ENCODE results near the gene BABAM2.
"Not testable (repeated sequence)": the region's sequence is repeated elsewhere in the genome, so short reads cannot be mapped to it uniquely, and the experiment has no call there.

BABAM2 gene

DNA sequence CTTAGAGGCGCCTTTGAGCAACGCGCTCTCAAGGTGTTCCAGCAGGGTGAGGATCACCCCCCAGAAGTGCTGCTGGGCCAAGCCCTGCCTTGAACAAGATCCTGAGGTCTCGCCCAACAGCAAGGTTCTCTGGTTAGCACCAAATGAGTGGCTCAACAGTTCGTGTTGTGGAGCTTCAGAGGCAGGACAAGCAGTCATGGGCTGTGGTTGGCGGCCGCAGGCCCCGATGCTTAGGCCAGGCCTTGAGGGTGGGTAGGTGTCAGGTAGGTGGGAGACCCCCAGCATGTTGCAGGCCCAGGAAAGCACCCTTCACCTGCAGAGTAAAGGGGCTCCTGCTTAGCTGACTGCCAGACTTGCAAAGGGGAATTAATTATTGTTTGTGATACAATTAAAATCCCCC, 431.9 kb downstream of the BABAM2 start:
- no peak for DNase-seq

DNA sequence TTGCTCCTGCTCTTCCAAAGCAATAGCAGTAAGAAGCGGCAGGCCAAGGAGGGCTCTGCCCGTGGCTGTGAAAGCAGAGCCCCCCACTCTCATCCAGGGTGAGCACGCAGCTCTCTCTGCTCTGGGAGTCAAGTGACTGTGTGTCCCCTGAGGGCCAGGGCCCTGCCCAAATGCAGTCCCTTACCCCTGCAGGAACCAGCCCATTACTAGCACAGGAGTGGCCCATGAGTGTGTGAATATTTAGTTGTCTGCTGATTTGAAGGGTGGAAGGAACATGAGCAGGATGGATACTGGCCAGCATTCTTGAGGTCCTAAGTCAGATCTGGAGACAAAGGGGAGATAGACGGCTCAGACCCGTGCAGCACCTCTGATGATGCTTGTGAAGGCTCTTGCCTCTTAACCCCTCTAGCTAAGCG, 432.5 kb downstream of the BABAM2 start:
- no peak for DNase-seq

DNA sequence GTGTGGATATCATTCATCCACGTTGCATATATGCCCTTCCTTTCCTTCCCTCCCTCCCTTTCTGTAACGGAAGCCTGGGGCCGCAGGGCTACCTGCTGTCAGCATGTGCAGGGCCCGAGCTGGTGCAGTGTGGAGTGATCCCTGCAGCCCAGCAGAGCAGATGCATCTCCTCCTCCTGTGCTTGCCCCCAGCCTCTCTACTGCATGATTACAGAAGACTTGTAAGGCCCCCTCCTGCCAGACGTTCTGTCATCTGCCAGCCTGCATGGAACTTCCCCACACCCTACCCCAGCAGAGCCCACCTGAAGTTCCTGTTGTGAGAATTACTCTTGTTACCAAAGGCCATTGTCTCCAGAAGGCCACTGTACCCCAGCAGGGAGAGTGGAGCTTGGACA, 434.6 kb downstream of the BABAM2 start:
- no peak for DNase-seq

DNA sequence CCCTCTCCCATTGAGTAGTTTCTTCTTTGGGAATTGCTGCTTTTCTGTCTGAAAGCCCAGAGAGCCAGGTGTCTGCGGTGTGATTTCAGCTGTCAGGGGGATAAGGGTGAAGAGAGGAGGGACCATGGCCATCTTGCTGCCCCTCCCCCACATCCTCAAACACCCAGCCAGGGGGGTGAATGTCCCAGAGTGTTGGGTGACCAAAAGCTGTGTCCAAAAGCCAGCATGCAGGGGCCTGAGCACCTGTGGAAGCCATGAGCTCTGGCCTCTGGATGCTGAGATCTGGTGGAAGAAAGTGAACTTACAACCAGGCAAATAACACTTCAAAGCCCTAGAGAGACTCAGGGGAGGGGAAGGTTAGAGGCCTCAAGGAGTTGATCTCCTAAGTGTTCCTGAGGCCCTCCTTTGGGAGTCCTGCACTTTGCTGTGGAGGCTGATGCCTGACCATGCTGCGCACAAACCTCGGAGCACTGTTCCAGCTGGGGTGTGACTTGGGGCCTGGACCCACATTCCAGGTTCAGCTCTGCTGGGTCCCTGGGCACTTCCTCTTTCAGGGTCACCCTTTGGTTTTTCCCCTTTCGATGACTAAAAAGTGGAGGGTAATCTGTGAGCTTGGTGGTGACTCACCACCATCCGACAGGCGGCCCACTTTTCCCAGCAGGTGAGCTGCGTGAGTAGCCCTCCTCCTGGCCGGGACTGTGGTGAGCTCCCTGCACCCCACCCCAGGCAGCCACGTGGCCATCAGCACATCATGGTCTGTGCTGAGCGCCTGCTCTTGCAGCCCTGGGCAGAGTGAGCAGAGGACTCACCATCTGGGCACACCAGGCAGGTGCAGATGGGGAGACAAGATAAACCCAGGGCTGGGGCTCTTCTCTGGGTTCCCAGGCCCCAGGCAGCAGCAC, 435.3 kb downstream of the BABAM2 start:
- DNase-seq: no peak

DNA sequence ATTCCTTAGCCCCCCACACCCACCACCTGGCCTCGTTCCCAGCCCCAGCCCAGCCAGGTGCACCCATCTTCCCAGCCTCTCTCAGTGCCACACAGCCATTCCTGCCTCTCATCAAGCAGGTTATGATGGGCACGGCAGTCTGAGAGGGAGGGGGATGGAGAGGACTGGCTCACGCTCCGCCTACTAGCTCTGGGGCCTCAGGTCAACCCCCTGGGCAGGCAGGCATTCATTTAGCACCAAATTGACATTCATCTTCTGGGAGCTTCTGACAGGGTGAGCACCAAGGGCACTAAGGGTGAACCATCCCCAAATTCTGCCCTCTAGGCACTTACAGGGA, 435.9 kb downstream of the BABAM2 start:
- DNase-seq: no peak

DNA sequence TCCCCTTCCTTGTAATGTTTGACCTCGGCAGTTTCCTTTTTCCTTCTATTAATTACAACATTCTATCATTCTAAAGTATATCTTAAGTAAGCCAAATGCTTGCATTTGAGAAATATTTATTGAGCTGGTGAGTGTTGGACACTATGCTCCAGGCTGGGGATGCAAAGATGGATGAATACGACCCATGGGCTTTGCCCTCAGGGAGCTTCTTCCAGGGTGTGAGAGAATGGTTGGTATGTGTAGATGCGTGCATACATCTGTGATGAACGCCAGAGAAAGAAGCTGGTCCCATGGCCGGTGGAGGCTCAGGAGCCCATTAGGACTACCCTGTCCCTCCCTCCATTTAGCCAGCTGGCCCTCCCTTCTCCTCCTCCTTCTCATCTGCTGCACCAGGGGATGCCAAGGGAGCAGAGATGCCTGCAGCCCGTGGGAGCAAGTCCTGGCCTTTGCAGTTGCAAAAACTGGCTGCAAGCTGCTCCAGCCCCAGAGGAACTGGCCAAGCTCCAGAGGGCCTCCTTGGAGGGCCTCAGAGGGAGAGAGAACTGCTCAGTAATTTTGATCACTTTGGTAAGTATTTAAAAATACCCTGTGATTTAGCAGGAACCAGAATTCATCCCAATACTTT, 436.5 kb downstream of the BABAM2 start:
- no peak for DNase-seq

DNA sequence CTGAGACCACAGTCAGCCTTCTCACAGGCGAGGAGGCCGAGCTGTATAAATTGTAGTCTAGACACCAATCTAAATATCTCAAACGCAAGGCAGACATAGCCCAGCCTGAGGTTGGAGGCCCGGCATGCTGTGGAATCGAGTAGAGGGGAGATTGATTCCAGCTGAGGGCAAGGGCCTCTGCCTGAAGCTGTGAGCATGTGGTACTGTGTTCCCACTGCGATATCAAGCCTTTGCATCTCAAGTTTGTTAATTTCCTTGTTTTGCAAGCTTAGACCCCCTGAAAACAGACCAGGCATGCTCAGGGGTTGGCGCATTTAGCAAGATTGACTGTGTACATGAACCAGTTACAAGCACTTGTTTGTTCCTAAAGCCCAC, 437.0 kb downstream of the BABAM2 start:
- no peak for DNase-seq

DNA sequence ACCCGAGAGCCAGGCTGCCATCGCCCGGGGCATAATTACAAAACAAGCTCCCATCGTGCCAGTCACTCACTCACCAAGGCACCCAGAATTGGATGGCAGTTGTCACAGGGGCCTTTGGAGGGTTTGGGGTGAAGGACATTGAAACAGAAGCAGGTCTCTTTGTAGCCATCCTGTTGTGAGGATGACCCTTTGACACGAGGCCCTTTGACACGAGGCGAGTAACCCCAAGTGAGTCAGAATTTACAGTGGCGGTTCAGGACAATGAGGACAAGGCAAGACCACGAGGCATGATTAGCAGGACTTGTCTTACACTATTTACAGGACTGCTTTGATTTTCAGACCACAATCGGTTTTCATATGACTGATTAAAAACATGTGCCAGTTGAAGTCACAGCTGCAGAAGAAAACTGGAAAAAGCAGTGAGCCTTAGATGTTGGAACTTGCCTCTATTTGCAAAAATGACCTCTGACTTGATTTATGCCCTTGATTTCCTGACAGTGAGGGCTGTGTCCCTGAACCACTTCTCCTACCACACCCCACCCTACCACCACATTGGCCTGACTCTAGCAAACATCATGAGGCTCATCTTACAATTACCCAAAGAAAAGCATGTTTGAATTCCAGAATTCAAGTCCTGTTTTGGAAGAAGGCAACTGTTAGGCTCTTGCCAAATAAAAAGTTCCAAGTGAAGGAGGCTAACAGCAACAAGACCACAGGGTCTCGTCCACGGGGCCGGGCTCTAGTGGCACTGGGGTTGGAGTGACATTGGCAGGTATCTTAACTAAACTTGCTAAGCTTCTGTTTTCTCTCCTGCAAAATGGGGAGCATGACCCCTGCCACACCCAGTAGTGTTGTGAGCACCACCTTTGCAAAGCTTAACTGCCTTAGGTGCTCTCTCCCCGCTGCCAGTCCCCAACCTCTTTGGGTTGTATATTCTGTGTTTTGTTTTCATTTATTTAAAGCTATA, 437.7 kb downstream of the BABAM2 start:
- DNase-seq: no peak

DNA sequence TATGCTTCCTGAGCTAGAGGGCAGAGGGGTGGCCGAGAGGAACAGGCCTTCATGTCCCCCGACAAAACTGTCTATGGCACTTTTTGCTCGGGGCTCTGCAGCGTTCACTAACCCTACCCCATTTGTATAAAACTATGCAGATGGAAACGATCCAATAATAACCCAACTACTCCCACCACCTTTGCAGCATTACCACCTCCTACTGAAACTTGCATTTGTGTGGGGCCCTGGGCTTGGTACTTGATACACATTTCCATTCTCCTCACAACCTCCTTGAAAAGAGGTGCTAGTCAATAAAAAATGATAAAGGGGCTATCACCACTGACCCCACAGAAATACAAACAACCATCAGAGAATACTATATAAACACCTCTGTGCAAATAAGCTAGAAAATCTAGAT, 438.7 kb downstream of the BABAM2 start:
- no peak for DNase-seq

DNA sequence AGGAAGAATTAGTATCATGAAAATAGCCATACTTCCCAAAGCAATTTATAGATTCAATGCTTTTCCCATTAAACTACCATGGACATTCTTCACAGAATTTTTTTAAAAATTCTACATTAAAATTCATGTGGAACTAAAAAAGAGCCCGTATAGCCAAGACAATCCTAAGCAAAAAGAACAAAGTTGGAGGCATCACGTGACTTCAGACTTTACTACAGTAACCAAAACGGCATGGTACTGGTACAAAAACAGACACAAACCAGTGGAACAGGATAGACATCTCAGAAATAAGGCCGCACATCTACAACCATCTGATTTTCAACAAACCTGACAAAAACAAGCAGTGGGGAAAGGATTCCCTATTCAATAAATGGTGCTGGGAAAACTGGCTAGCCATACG, 440.2 kb downstream of the BABAM2 start:
- DNase-seq: not testable (repeated sequence)

DNA sequence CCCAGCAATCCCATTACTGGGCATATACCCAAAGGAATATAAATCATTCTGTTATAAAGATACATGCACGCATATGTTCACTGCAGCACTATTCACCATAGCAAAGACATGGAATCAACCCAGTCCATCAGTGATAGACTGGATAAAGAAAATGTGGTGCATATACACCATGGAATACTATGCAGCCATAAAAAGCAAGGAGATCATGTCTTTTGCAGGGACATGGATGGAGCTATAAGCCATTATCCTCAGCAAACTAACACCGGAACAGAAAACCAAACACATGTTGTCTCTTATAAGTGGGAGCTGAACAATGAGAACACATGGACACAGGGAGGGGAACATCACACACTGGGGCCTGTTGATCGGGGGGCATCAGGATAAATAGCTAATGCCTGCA, 441.3 kb downstream of the BABAM2 start:
- DNase-seq: not testable (repeated sequence)

DNA sequence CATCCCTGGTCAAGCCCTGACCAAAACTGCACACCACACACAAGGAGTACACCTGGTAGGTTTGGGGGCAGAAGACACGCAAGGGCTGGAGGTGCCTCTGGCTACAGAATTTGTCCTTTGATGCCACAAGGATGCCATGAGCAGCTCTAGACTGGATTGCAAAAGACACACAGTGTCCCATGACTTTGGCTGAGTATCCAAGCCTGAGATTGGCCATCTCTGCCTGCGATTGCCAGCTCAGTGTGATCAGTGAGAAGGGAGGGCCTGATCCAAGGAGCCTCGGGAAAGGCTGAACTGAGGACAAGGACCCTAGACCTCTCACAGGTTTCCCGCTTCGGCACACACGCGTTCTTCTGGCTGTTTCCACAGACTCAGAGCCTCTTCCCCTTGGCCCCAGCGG, 442.2 kb downstream of the BABAM2 start:
- DNase-seq: no peak

DNA sequence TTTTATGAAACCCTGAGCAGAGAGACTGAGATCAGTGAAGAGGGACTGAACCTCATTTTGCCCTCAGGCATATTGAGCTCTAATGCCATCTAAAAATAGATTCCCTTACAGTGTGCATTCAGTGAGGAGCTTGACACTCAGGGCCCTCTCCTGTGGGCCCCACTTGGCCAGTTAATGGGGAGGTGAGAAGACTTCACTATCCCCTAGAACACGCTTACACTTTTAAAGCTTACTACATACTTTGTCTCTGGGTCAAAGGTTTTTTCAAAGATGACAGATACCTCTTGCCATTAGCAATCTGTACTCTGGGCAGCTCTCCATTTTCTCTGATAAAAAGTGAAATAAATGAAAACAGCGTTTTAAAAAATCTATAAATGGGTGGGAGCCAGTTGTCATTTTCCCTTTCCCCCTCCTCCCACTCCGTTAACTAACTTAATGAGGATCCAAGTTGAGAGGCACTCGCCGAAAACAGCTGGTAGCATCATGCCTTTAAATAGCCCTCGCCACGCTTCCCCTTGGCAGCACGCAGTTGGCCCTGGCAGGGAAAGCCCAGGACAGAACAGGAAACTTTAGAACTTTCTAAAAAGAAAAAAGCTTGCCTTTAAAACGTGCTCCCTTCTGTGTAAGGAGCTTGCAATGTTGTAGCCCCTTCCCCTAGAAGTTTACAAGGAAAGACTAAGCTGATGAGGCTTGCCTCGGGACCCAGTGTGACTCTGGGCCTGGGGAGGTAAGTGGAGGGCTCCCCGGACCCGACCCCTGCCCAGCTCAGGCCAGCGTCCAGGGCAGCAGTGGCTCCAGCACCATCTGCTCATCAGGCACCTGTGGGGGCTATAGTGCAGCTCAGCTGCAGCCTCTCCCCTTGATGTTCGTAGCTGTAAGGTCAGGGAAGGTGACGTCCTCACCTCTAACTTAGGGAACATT, 443.3 kb downstream of the BABAM2 start:
- no peak for DNase-seq

DNA sequence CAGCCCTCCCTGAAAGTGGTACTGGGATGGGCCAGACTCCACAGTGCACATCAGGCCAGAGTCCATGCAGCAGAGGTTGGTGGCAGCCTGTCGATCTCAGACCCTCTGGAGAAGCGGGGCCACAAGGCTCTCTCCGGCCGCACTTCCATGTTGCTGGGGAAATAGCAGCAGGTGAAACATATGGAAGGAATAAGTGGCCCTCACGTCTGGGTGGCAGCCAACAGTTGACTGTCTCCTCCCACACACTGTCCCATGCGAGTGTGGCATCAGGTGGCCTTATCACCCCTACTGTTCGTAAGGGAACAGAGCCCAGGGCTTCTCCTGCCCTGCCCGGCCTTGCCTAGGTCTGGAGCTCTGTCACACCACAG, 444.0 kb downstream of the BABAM2 start:
- DNase-seq: no peak

DNA sequence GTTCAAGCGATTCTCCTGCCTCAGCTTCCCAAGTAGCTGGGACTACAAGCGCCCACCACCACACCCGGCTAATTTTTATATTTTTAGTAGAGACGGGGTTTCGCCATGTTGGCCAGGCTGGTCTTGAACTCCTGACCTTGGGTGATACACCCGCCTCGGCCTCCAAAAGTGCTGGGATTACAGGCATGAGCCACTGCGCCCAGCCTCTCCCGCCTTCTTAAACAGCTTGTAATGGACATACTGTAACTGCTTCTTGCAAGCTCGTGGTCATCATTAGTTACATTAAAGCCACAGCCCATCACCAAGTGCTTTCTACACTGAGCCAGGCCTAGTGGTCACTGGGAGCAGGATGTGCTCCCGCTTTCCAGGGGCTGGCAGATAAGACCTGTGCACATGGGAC, 444.7 kb downstream of the BABAM2 start:
- not testable (repeated sequence) for DNase-seq

DNA sequence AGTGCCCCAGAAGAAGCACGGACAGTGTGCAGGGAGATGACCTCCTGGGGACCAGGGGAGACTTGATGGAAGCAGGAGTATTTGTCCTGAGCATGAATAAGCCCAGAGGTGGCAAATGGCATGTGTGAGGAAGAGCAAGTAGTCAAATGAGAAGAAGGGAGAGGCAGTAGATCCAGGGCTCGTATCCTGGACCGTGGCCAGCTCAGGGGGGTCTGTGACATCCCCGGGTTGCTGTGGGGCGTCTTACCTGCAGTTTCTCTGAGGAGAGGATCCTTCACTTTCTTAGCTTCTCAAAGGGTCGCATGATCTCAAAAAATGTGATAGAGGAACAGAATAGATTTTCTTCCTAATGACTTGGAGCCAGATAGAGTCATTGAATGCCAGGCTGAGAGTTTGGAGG, 445.1 kb downstream of the BABAM2 start:
- DNase-seq: no peak

DNA sequence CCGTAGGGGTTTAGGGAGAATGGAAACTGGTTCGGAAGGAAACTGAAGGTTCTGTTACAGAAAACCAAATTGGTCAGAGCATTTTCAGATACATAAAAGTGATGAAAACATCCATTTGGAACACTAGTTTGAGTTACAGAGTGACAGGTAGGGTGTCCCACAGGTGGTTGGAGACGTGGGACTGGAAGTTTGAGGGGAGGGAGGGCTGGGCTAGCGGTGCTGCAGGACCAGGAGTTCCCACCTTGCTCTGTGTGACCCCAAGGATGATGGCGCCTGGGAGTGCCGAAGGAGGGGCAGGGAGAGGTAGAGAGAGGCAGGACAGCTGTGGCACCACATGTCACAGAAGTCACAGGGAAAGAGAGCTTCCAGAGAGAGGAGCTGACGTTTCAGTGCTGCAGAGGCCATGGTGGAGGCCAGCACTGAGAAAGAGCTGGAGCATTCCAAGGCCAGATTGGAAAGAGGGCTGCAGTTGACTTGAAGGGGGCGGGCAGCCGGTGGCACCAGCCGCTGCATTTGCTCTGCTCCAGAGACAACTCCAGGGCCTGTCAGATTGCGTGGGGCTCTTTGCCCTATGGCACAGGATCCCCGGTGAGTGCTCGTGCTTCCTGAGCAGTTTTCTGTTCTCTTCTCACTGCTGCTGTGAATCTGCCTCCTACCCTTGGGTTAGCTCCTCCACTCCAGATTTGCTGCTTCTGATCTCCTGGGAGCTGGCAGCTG, 445.9 kb downstream of the BABAM2 start:
- no peak for DNase-seq

DNA sequence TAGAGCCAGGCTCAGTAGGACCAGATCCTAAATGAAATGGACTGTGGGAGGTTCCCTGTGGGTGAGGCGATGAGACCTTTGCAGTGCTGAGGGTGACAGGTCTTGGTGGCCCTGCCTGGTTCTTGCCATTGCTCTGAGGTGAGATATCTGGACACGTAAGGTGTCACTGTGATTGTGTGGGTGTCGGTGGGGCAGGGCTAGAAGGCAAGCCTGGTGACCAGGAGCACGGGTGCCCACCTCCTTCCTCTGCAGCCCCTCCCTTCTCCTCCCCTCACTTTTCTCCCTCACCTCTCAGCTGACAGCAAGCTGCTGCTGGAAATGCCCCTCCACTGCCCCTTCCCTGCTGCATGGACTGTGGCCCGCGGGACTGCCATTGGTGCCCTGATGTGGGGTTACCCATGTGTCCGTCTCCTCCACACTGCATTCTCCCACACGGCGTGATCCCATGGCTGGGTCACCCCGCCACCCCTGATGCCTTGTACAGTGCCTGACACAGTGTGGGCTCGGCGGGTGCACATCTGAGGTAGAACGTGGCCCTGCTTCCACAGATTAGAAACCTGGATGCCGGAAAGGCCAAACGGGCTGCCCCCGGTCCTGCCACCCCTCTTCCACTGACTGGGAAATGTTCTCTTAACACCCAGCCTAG, 446.6 kb downstream of the BABAM2 start:
- DNase-seq: no peak

DNA sequence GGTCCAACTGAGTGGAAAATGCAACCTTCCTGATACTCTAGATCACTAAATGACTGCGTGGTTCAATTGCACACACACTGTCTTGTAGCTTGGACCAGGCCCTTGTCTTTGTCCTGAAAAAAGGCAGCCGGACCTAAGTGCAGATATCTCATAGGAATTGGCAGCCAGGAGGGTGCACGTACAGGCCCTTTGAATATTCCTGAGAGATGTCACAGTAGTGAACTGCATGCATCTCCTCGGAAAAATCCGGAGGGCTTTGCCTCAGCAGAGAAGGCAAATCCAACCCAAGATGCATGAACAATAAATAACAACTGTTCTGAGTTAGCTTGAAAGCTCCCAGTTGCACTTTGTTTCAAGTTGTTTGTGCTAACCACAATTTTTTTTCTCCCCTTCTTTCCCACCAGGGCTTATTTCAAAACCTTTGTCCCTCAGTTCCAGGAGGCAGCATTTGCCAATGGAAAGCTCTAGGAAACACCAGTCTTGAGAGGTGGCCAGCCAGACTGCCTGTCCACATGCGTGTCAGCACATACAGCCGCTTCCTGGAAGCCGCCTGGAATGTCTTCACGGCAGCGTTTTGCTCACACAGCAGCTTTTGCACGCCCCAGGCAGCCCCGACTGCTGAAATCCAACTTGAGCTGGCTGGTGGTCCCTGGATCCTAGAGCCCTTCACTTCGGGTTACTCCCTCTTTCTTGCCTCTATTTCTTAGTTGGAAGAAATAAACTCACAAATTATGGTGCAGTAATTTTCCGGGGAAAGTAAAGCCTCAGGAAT, 447.7 kb downstream of the BABAM2 start:
- DNase-seq: no peak

DNA sequence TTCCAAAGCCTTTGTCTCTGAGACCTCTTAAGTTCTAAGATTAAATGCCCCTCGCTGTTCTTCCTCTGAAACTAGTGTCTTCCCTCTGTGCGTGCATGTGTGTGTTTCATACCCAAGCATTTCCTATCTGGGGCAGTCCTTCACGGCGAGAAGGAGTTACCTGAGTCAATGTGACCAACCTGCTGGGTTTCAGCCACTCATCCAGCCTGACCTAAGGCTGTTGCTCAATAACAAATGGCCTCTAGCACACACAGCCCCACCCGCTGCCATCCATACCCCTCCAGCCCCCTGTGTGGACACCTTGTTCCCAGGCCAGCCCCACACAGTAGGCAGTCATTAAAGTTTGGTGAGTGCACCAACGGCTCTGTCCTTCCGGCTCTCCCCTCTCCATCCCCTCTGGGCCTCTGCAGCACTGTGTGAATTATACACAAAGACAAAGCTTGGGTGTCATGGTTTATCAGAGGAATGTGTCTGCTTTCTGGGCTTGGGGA, 448.3 kb downstream of the BABAM2 start:
- no peak for DNase-seq
